CD14-positive monocyte (primary cell): ENCODE measurements around the gene TPM2. TPM values are rescaled to one million over a fixed set of nuclear protein-coding genes. Genes with fewer than 3 reads are reported as not detected.
A peak's percentile ranks its signal among the peaks of the same experiment; 100 is the strongest.

ENCODE experiments used
- DNase-seq, 3 donors: peaks; one replicate each; pipeline ENCODE4 v3.0.0-alpha.2; 2011 to 2022
- H2AFZ ChIP-seq: 2 replicates; pipeline ENCODE4 v1.6.0; 2012; ENCODE audit warnings: mild to moderate bottlenecking, low read depth, low read length, inconsistent platforms; ENCODE audit not compliant: insufficient read depth, poor library complexity, severe bottlenecking
- H3K27ac ChIP-seq, 2 donors: 1 replicate in 1 of 2; 2 replicates in 1 of 2; pipeline ENCODE4 v1.5.1; 2012 to 2013; ENCODE audit warnings: low read length in 2 of 2, control low read depth in 1 of 2, inconsistent platforms in 1 of 2, low read depth in 1 of 2, mild to moderate bottlenecking in 1 of 2
- H3K27me3 ChIP-seq, 2 donors: one replicate each; pipeline versions ENCODE4 v1.6.0 to v1.6.1; 2011 to 2013; ENCODE audit warnings: low read length in 2 of 2; ENCODE audit not compliant: control insufficient read depth in 2 of 2, insufficient read depth in 2 of 2
- H3K36me3 ChIP-seq, 2 donors: replicated peaks in 1 of 2; 1 replicate in 1 of 2; 2 replicates in 1 of 2; pipeline versions ENCODE4 v1.5.1 to v1.6.1; 2012 to 2013; ENCODE audit warnings: low read length in 2 of 2, control low read depth in 1 of 2, inconsistent platforms in 1 of 2, mild to moderate bottlenecking in 1 of 2; ENCODE audit not compliant: insufficient read depth in 2 of 2, control insufficient read depth in 1 of 2
- H3K4me1 ChIP-seq, 2 donors: 1 replicate in 1 of 2; 2 replicates in 1 of 2; pipeline versions ENCODE4 v1.5.1 to v1.6.1; 2012 to 2013; ENCODE audit warnings: low read length in 2 of 2, control low read depth in 1 of 2, inconsistent platforms in 1 of 2, mild to moderate bottlenecking in 1 of 2, moderate library complexity in 1 of 2; ENCODE audit not compliant: insufficient read depth in 2 of 2, control insufficient read depth in 1 of 2
- H3K4me2 ChIP-seq: replicated peaks from 2 replicates; pipeline ENCODE3; 2012; ENCODE audit warnings: low read length, moderate library complexity, mild to moderate bottlenecking; ENCODE audit not compliant: poor library complexity, severe bottlenecking; ENCODE audit errors: extremely low read depth
- H3K4me3 ChIP-seq, 3 experiments: fragments of 200-600 bp in 1 of 3; sonication (generic) in 1 of 3; replicated peaks in 1 of 3; 1 replicate in 2 of 3; 2 replicates in 1 of 3; pipeline ENCODE4 v1.5.1; 2011 to 2013; ENCODE audit warnings: low read length in 3 of 3, mild to moderate bottlenecking in 3 of 3, control low read depth in 2 of 3, low read depth in 2 of 3, inconsistent platforms in 1 of 3, moderate library complexity in 1 of 3
- H3K79me2 ChIP-seq: 2 replicates; pipeline ENCODE4 v1.6.0; 2012; ENCODE audit warnings: mild to moderate bottlenecking, control low read depth, inconsistent platforms, low read length, moderate library complexity; ENCODE audit not compliant: insufficient read depth
- H3K9ac ChIP-seq: 2 replicates; pipeline ENCODE4 v1.6.0; 2017; ENCODE audit warnings: low read length, mild to moderate bottlenecking; ENCODE audit not compliant: insufficient read depth, poor library complexity, severe bottlenecking
- H3K9me3 ChIP-seq, 2 donors: replicated peaks in 1 of 2; 1 replicate in 1 of 2; 2 replicates in 1 of 2; pipeline versions ENCODE4 v1.5.1 to v1.6.1; 2012 to 2013; ENCODE audit warnings: low read length in 2 of 2, control low read depth in 1 of 2; ENCODE audit not compliant: control insufficient read depth in 1 of 2, insufficient read depth in 1 of 2
- H4K20me1 ChIP-seq: 2 replicates; pipeline ENCODE4 v1.6.0; 2012; ENCODE audit warnings: mild to moderate bottlenecking, low read length, control low read depth, moderate library complexity; ENCODE audit not compliant: insufficient read depth
- H3K27ac Mint-ChIP-seq, 7 donors: one replicate each; pipeline ENCODE4 v1.8.0; 2020; ENCODE audit warnings: mild to moderate bottlenecking in 7 of 7, mixed read lengths in 7 of 7, moderate library complexity in 6 of 7, inconsistent platforms in 2 of 7
- H3K27me3 Mint-ChIP-seq, 3 donors: one replicate each; pipeline ENCODE4 v1.8.0; 2021 to 2022; ENCODE audit warnings: low read depth in 3 of 3, mild to moderate bottlenecking in 3 of 3, mixed read lengths in 3 of 3, moderate library complexity in 3 of 3, inconsistent platforms in 1 of 3
- H3K36me3 Mint-ChIP-seq, 2 donors: one replicate each; pipeline ENCODE4 v1.8.0; 2020; ENCODE audit warnings: mixed read lengths in 2 of 2, inconsistent platforms in 1 of 2, mild to moderate bottlenecking in 1 of 2
- H3K4me1 Mint-ChIP-seq: one replicate; pipeline ENCODE4 v1.8.0; 2020; ENCODE audit warnings: mild to moderate bottlenecking, mixed read lengths
- H3K4me3 Mint-ChIP-seq, 2 donors: one replicate each; pipeline ENCODE4 v1.8.0; 2020; ENCODE audit warnings: mild to moderate bottlenecking in 2 of 2, mixed read lengths in 2 of 2, moderate library complexity in 1 of 2
- H3K9me3 Mint-ChIP-seq, 7 donors: one replicate each; pipeline ENCODE4 v1.8.0; 2020 to 2022; ENCODE audit warnings: mixed read lengths in 7 of 7, mild to moderate bottlenecking in 6 of 7, moderate library complexity in 6 of 7, inconsistent platforms in 2 of 7
- WGBS: methylation state at CpG from one replicate; pipeline ENCODE4 v1.1.5; 2013; ENCODE audit warnings: missing lambda C conversion rate; ENCODE audit not compliant: insufficient coverage; 5-methylcytosine and 5-hydroxymethylcytosine counted together
- intact Hi-C, 2 donors: fragments of 100-400 bp; cut with micrococcal nuclease; formaldehyde crosslinking; loops; one replicate each; pipeline versions ENCODE4 v1.15.0 to v1.15.1; 2023
- polyA plus RNA-seq, 3 donors: library from polyadenylated mRNA; depleted of rRNA in 1 of 3; unstranded in 2 of 3; stranded (reverse) in 1 of 3; fragments of 300-500 nt in 2 of 3; fragments of >200 nt in 1 of 3; fragmentation: Illumina TruSeq in 2 of 3; gene quantifications; 1 replicate in 2 of 3; 2 replicates in 1 of 3; pipeline ENCODE4 v1.2.3, GENCODE V29; 2012 to 2021
- TF ChIP-seq, protein P1 (sequence below): fragments of 200-600 bp; IDR thresholded peaks from one replicate; pipeline ENCODE4 v1.8.0; 2022; ENCODE audit warnings: antibody characterized with exemption, mild to moderate bottlenecking

The TPM2 gene
- polyA plus RNA-seq, 3 donors = 7.7 TPM; not detected in 2

- H3K36me3 ChIP-seq = peaks cover 96 to 99% of the 10 kb centered on the region in 2 donors
- TF ChIP-seq, protein P1, sequence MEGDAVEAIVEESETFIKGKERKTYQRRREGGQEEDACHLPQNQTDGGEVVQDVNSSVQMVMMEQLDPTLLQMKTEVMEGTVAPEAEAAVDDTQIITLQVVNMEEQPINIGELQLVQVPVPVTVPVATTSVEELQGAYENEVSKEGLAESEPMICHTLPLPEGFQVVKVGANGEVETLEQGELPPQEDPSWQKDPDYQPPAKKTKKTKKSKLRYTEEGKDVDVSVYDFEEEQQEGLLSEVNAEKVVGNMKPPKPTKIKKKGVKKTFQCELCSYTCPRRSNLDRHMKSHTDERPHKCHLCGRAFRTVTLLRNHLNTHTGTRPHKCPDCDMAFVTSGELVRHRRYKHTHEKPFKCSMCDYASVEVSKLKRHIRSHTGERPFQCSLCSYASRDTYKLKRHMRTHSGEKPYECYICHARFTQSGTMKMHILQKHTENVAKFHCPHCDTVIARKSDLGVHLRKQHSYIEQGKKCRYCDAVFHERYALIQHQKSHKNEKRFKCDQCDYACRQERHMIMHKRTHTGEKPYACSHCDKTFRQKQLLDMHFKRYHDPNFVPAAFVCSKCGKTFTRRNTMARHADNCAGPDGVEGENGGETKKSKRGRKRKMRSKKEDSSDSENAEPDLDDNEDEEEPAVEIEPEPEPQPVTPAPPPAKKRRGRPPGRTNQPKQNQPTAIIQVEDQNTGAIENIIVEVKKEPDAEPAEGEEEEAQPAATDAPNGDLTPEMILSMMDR = no peak
- peaks cover 0 to 90% of the 10 kb centered on the region in 2 donors for H3K36me3 Mint-ChIP-seq
- H4K20me1 ChIP-seq = peaks cover 97% of the 10 kb centered on the region
- 100% methylated on average over 4 of the region's 4 CpGs for WGBS
- no peaks in the 10 kb centered on the region for H3K27me3 ChIP-seq
- no peak overlapping the region for H3K4me2 ChIP-seq
- H3K79me2 ChIP-seq = no peaks in the 10 kb centered on the region
- H3K27ac Mint-ChIP-seq = no peak overlapping the region
- no peak for DNase-seq
- H3K4me1 Mint-ChIP-seq = no peaks in the 10 kb centered on the region
- H3K9ac ChIP-seq = no peak overlapping the region
- H3K4me3 Mint-ChIP-seq = no peak overlapping the region
- H3K27ac ChIP-seq = no peak overlapping the region
- peaks cover 0 to 2% (median 0%) of the 10 kb centered on the region in 3 donors for H3K27me3 Mint-ChIP-seq
- no peaks in the 10 kb centered on the region for H3K4me1 ChIP-seq
- intact Hi-C loops = no loop called here
- H2AFZ ChIP-seq = no peak overlapping the region
- no peak overlapping the region for H3K4me3 ChIP-seq
- H3K9me3 ChIP-seq = no peaks in the 10 kb centered on the region
- no peaks in the 10 kb centered on the region for H3K9me3 Mint-ChIP-seq
Measured at GRCh38 chr9:35708146-35708545, 18.4 kb upstream of the TPM2 start.

GRCh38 chr9:35706951-35707350 lies 17.2 kb upstream of the TPM2 start:
- Histone ChIP-seq H3K79me2 (no peaks in the 10 kb centered on the region), H3K36me3 (peaks cover 94 to 99% of the 10 kb centered on the region in 2 donors), H3K9ac (no peak overlapping the region), H3K4me2 (no peak overlapping the region), H3K4me1 (no peaks in the 10 kb centered on the region), H3K4me3 (no peak overlapping the region), H3K27me3 (no peaks in the 10 kb centered on the region), H3K9me3 (no peaks in the 10 kb centered on the region), H4K20me1 (peaks cover 97% of the 10 kb centered on the region), H3K27ac (peak overlapping the region in 1 of 2 donors; percentile 5), H2AFZ (no peak overlapping the region)
- intact Hi-C loops = no loop called here
- peaks cover 0 to 87% of the 10 kb centered on the region in 2 donors for H3K36me3 Mint-ChIP-seq
- peaks cover 0 to 2% (median 0%) of the 10 kb centered on the region in 7 donors for H3K9me3 Mint-ChIP-seq
- 100% methylated on average over 1 of the region's 10 CpGs for WGBS
- no peaks in the 10 kb centered on the region for H3K27me3 Mint-ChIP-seq
- H3K4me1 Mint-ChIP-seq = no peaks in the 10 kb centered on the region
- no peak overlapping the region for H3K4me3 Mint-ChIP-seq
- TF ChIP-seq, protein P1 = no peak
- DNase-seq = no peak
- peak overlapping the region in 4 of 7 donors; percentile 7 to 54 (median 21) for H3K27ac Mint-ChIP-seq
